DMS79 treated with DMSO at 0.1 percent for 48 hours (cell line): Measurements from ENCODE around the gene MAP2K4.

Source experiments
- DNase-seq: peaks from one replicate; lab custom pipeline; 2025; lab: John Stamatoyannopoulos, UW

MAP2K4 gene

GRCh38 chr17:12089809-12090384 lies 69.2 kb downstream of the MAP2K4 start:
- DNase-seq: no peak

- DNase-seq: no peak
Measured at GRCh38 chr17:12094336-12094735, 73.7 kb downstream of the MAP2K4 start.

GRCh38 chr17:12095522-12095921 lies 74.8 kb downstream of the MAP2K4 start:
- no peak for DNase-seq

GRCh38 chr17:12097326-12097725 lies 76.6 kb downstream of the MAP2K4 start:
- DNase-seq: no peak

- no peak for DNase-seq
Measured at GRCh38 chr17:12098568-12098967, 77.9 kb downstream of the MAP2K4 start.

- no peak for DNase-seq
Measured at GRCh38 chr17:12099412-12099811, 78.7 kb downstream of the MAP2K4 start.

GRCh38 chr17:12104831-12105230 lies 84.2 kb downstream of the MAP2K4 start:
- no peak for DNase-seq

GRCh38 chr17:12107905-12108304 lies 87.2 kb downstream of the MAP2K4 start:
- DNase-seq: no peak

- DNase-seq: no peak
Measured at GRCh38 chr17:12110906-12111305, 90.2 kb downstream of the MAP2K4 start.

- DNase-seq: no peak
Measured at GRCh38 chr17:12113156-12113555, 92.5 kb downstream of the MAP2K4 start.

- no peak for DNase-seq
Measured at GRCh38 chr17:12114686-12115418, 94.2 kb downstream of the MAP2K4 start.

- DNase-seq: no peak
Measured at GRCh38 chr17:12116143-12116542, 95.5 kb downstream of the MAP2K4 start.

GRCh38 chr17:12118617-12119016 lies 97.9 kb downstream of the MAP2K4 start:
- DNase-seq: no peak

GRCh38 chr17:12122075-12122474 lies 101.4 kb downstream of the MAP2K4 start:
- DNase-seq: no peak

GRCh38 chr17:12127177-12127576 lies 106.5 kb downstream of the MAP2K4 start:
- DNase-seq: no peak

- DNase-seq: no peak
Measured at GRCh38 chr17:12127667-12128066, 107.0 kb downstream of the MAP2K4 start.

GRCh38 chr17:12128946-12129345 lies 108.3 kb downstream of the MAP2K4 start:
- DNase-seq: no peak

- no peak for DNase-seq
Measured at GRCh38 chr17:12133183-12133582, 112.5 kb downstream of the MAP2K4 start.

- DNase-seq: no peak
Measured at GRCh38 chr17:12134101-12134500, 113.4 kb downstream of the MAP2K4 start.

GRCh38 chr17:12134587-12134986 lies 113.9 kb downstream of the MAP2K4 start:
- no peak for DNase-seq

- no peak for DNase-seq
Measured at GRCh38 chr17:12136243-12136642, 115.6 kb downstream of the MAP2K4 start.

GRCh38 chr17:12136646-12137045 lies 116.0 kb downstream of the MAP2K4 start:
- DNase-seq: no peak

GRCh38 chr17:12137859-12138258 lies 117.2 kb downstream of the MAP2K4 start:
- DNase-seq: no peak

GRCh38 chr17:12140685-12141084 lies 120.0 kb downstream of the MAP2K4 start:
- no peak for DNase-seq
